ENCODE measurements around the gene SMIM38.
A peak's percentile ranks its signal among the peaks of the same experiment; 100 is the strongest.

Gene SMIM38

GRCh38 chr11:69129053-69129452, 26.7 kb upstream of the SMIM38 start:
- Histone ChIP-seq H3K27me3 (no peaks in the 10 kb centered on the region), H3K4me3 (ENCODE audit: low read depth, low read length) (no peak overlapping the region), H3K36me3 (no peaks in the 10 kb centered on the region), H3K9me3 (no peaks in the 10 kb centered on the region), H3K4me1 (peaks cover 2% of the 10 kb centered on the region)
- no peak for TF ChIP-seq CTCF (IDR thresholded peaks at IDR 0.05; ENCODE audit: low read depth, low read length)
- no peak for DNase-seq

GRCh38 chr11:69129647-69130046, 26.1 kb upstream of the SMIM38 start:
- no peaks in the 10 kb centered on the region for H3K9me3 ChIP-seq
- H3K4me1 ChIP-seq = no peaks in the 10 kb centered on the region; the same call in 1 of the 2 replicates
- no peak overlapping the region for H3K4me3 ChIP-seq (ENCODE audit: low read depth, low read length)
- no peaks in the 10 kb centered on the region for H3K27me3 ChIP-seq
- DNase-seq = no peak
- no peak for TF ChIP-seq CTCF (IDR thresholded peaks at IDR 0.05; ENCODE audit: low read depth, low read length)
- H3K36me3 ChIP-seq = no peaks in the 10 kb centered on the region

DNA sequence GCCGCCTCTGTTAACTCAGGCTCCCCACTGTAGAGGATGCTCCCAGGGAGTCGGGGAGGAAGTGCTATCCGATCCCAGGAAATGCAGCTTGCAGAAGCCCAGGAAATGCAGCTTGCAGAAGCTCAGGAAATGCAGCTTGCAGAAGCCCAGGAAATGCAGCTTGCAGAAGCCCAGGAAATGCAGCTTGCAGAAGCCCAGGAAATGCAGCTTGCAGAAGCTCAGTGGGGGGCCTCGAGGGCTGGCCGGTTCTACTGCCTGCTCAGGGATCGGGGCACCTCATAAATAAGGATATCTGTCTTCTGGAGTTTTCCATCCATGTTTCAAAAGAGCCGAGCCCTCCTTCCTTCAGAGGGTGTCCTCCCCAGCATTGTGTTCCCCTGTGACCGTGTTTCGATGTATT, 25.1 kb upstream of the SMIM38 start:
- Histone ChIP-seq H3K9me3 (no peaks in the 10 kb centered on the region), H3K4me1 (no peaks in the 10 kb centered on the region; the same call in 1 of the 2 replicates), H3K27me3 (no peaks in the 10 kb centered on the region), H3K36me3 (no peaks in the 10 kb centered on the region), H3K4me3 (ENCODE audit: low read depth, low read length) (no peak overlapping the region)
- no peak for DNase-seq
- no peak for TF ChIP-seq CTCF (IDR thresholded peaks at IDR 0.05; ENCODE audit: low read depth, low read length)

DNA sequence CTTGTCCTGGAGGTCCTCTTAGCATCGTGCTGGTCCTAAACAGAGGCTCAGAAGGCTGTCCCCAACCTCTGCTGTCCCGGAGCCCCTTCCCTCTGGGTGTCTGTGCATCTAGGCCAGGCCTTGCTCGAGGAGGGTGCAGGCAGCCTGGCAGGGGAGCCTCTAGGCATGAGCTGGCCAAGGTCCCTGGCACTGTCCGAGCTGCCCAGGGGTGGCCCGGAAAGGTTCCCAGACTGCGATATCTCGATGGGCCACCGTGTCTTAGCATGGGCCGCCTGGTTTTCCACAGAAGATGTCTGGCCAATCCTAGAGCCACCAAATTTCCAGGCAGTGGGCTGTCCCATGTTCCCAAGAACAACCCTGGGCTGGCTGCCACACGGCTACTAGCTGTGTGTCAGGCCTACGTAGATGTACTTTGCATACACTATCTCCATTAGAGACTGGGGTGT, 24.6 kb upstream of the SMIM38 start:
- H3K4me3 ChIP-seq (ENCODE audit: low read depth, low read length) = no peak overlapping the region
- DNase-seq = no peak
- no peak for TF ChIP-seq CTCF (IDR thresholded peaks at IDR 0.05; ENCODE audit: low read depth, low read length)
- H3K9me3 ChIP-seq = no peaks in the 10 kb centered on the region
- H3K27me3 ChIP-seq = no peaks in the 10 kb centered on the region
- no peaks in the 10 kb centered on the region for H3K36me3 ChIP-seq
- no peaks in the 10 kb centered on the region; the same call in 1 of the 2 replicates for H3K4me1 ChIP-seq

- H3K4me1 ChIP-seq = no peaks in the 10 kb centered on the region; the same call in 1 of the 2 replicates
- H3K4me3 ChIP-seq (ENCODE audit: low read depth, low read length) = no peak overlapping the region
- DNase-seq = peak; percentile 70
- no peaks in the 10 kb centered on the region for H3K9me3 ChIP-seq
- no peaks in the 10 kb centered on the region for H3K27me3 ChIP-seq
- peak; percentile 91 for TF ChIP-seq CTCF (IDR thresholded peaks at IDR 0.05; ENCODE audit: low read depth, low read length)
- H3K36me3 ChIP-seq = no peaks in the 10 kb centered on the region
Measured at GRCh38 chr11:69131644-69132300, 24.0 kb upstream of the SMIM38 start.

DNA sequence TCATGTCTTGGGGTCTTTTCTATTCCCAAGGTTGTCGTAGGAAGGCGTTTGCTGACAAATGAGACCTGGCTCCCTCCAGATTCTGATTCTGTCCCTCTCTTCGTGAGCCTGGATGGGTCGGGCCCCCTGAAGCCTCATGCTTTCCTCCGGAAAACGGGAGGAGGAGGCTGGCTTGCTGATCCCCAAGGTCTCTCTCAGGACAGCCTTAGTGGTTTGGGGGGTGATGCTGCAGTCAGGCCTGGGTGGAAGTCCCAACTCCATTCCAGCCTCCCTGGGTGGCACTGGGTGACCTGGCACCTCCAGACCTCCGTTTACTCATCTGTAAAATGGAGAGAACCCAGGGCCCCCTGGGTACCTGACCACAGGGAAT, 23.4 kb upstream of the SMIM38 start:
- DNase-seq = no peak
- H3K9me3 ChIP-seq = no peaks in the 10 kb centered on the region
- no peak for TF ChIP-seq CTCF (IDR thresholded peaks at IDR 0.05; ENCODE audit: low read depth, low read length)
- no peaks in the 10 kb centered on the region for H3K36me3 ChIP-seq
- no peaks in the 10 kb centered on the region for H3K27me3 ChIP-seq
- no peaks in the 10 kb centered on the region; the same call in 1 of the 2 replicates for H3K4me1 ChIP-seq
- no peak overlapping the region for H3K4me3 ChIP-seq (ENCODE audit: low read depth, low read length)
